Thoracic aorta (tissue), 2 donors: ENCODE data around the gene USP36. TPM values are rescaled to one million over a fixed set of nuclear protein-coding genes. Genes with fewer than 3 reads are reported as not detected.

Experiments used
- ATAC-seq: fragments of 150-250 bp; one replicate; pipeline ENCODE4 v1.8.0; 2017; ENCODE audit warnings: low read depth; ENCODE audit not compliant: insufficient number of reproducible peaks, low FRiP score
- DNase-seq: peaks from one replicate; pipeline ENCODE4 v3.0.0-alpha.2; 2020; ENCODE audit warnings: low spot score
- H3K27ac ChIP-seq, 2 donors: fragments of 200-600 bp; sonication (generic); 1 replicate in 1 of 2; 2 replicates in 1 of 2; pipeline ENCODE4 v1.5.1; 2016; ENCODE audit warnings: mild to moderate bottlenecking in 2 of 2, moderate library complexity in 2 of 2
- H3K27me3 ChIP-seq: fragments of 200-600 bp; sonication (generic); replicated peaks from 2 replicates; pipeline ENCODE4 v1.6.0; 2016; ENCODE audit warnings: mild to moderate bottlenecking; ENCODE audit not compliant: insufficient read depth
- H3K36me3 ChIP-seq: fragments of 200-600 bp; sonication (generic); one replicate; pipeline ENCODE4 v1.5.1; 2016
- H3K4me1 ChIP-seq, 2 donors: fragments of 200-600 bp; sonication (generic); 1 replicate in 1 of 2; 2 replicates in 1 of 2; pipeline versions ENCODE4 v1.5.1 to v1.6.0; 2016; ENCODE audit warnings: low read depth in 2 of 2, mild to moderate bottlenecking in 1 of 2; ENCODE audit not compliant: control insufficient read depth in 1 of 2
- H3K4me3 ChIP-seq: fragments of 200-600 bp; sonication (generic); 2 replicates; pipeline ENCODE4 v1.5.1; 2016; ENCODE audit warnings: mild to moderate bottlenecking
- H3K9me3 ChIP-seq: fragments of 200-600 bp; sonication (generic); 2 replicates; pipeline ENCODE4 v1.5.1; 2016
- total RNA-seq, 2 donors: library from RNA; depleted of rRNA; stranded (reverse); fragments of >200 nt; gene quantifications; one replicate each; pipeline versions ENCODE4 v1.1.0 to v1.2.3, GENCODE V29; 2016
- TF ChIP-seq, protein P1 (sequence below): fragments of 200-600 bp; sonication (generic); IDR thresholded peaks from one replicate; pipeline ENCODE4 v1.5.1; 2019; ENCODE audit warnings: antibody characterized with exemption

Gene USP36
- total RNA-seq, 2 donors from 2014 or later = 40.3 to 95.9 TPM

DNA sequence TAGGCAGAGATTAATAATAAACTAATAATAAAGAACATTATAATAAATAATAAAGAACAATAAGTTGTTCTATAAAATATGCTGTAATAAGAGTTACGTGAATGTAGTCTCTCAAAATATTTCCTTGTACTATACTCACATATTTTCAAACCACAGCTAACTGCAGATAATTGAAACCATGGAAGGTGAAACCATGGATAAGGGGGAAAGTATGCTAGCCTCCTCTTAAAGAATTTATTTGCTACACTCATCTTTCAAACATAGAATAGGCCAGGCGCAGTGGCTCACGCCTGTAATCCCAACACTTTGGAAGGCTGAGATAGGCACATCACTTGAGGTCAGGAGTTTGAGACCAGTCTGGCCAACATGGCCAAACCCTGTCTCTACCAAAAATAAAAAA lies 77.1 kb downstream of the USP36 start:
- H3K4me1 ChIP-seq = peaks cover 0 to 2% of the 10 kb centered on the region in 2 donors
- no peaks in the 10 kb centered on the region for H3K36me3 ChIP-seq
- TF ChIP-seq, protein P1, sequence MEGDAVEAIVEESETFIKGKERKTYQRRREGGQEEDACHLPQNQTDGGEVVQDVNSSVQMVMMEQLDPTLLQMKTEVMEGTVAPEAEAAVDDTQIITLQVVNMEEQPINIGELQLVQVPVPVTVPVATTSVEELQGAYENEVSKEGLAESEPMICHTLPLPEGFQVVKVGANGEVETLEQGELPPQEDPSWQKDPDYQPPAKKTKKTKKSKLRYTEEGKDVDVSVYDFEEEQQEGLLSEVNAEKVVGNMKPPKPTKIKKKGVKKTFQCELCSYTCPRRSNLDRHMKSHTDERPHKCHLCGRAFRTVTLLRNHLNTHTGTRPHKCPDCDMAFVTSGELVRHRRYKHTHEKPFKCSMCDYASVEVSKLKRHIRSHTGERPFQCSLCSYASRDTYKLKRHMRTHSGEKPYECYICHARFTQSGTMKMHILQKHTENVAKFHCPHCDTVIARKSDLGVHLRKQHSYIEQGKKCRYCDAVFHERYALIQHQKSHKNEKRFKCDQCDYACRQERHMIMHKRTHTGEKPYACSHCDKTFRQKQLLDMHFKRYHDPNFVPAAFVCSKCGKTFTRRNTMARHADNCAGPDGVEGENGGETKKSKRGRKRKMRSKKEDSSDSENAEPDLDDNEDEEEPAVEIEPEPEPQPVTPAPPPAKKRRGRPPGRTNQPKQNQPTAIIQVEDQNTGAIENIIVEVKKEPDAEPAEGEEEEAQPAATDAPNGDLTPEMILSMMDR = no peak
- no peak overlapping the region for H3K4me3 ChIP-seq
- ATAC-seq = no peak
- H3K9me3 ChIP-seq = no peaks in the 10 kb centered on the region
- H3K27ac ChIP-seq = no peak overlapping the region
- no peaks in the 10 kb centered on the region for H3K27me3 ChIP-seq
- no peak for DNase-seq

DNA sequence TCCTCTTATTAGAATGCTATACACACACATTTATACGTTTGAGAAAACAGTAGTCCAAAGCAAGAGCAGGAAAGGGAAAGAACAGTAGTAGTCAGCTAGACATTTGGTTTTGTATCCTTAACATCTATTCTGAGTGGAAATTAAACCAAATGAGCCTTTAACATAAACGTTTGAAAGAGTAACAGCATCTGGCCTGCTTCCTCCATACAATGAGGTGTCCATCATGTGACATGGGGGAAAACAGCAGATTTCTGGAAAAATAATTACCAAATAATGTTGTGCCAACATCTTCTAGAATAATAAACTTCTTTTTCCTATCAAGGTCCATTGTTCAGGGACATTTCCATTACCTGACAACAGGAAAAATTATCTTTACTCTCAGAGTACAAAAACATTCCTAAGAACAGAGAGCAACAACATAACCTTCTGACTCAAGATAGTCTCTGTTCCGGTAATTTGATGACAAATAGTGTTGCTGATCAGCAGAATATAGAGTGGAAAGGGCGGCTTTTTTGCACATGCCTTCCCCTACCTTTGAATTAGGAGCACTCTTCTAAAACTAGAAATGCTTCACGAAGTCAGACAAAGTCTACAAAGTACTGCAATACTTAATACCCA lies 78.7 kb downstream of the USP36 start:
- H3K27ac ChIP-seq = no peak overlapping the region
- no peak overlapping the region for H3K4me3 ChIP-seq
- peaks cover 7 to 18% of the 10 kb centered on the region in 2 donors for H3K4me1 ChIP-seq
- H3K9me3 ChIP-seq = no peaks in the 10 kb centered on the region
- no peaks in the 10 kb centered on the region for H3K27me3 ChIP-seq
- DNase-seq = no peak
- H3K36me3 ChIP-seq = no peaks in the 10 kb centered on the region
- TF ChIP-seq, protein P1 = no peak
- no peak for ATAC-seq

DNA sequence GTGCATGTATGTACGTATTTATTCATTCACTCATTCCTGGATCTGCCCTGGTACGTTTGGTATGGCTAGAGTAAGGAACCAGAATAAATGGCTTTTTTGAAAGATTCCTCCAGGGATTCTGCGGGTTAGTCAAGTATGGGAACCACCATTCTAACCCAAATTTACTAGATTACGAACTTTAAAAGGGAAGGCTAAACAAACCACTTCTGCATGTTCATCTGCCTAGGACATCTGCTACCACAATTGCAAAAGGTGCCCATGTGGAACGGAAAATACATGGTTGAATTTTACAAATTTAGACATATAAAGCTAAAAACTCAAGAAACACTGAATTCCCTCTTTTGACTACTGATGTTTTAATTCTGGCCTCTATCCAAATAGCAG lies 80.7 kb downstream of the USP36 start:
- H3K36me3 ChIP-seq = no peaks in the 10 kb centered on the region
- H3K9me3 ChIP-seq = no peaks in the 10 kb centered on the region
- no peak overlapping the region for H3K27ac ChIP-seq
- peaks cover 7 to 18% of the 10 kb centered on the region in 2 donors for H3K4me1 ChIP-seq
- TF ChIP-seq, protein P1 = no peak
- H3K4me3 ChIP-seq = no peak overlapping the region
- no peak for DNase-seq
- no peaks in the 10 kb centered on the region for H3K27me3 ChIP-seq
- ATAC-seq = no peak

DNA sequence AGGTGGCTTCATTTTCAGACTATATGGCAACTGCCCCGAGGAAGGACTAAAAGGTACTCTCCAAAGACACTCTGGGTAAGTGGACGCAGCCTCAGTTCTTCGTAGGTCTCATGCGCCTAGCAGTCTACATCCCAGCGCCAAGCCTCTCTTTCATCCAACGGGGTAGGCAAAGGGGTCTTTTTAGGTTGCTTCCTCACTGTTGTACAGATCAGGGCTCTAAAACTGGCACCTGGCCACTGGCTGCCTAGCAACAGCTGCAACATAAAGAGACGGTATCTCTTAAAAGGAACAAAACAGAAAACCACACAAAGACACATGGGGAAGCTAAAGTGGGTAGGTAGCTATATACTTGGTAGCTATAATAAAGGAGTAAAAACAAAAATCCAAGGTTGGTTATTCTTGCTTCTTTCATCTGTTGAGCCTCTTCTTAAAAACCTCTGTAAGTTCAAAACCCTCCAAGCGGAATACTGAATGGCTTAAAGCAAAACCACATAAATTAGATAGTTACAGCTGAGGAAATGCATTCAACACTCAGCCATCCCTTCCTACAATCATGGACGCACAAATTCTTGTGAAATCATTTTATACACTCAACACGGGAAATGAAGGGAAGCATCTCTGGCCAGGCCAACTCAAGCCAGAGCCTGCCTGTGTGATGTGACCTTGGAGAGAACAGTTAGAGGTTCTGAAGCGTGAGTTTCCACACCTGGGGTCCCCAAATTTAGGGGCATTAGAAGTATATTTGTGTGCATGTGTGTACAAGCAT lies 81.2 kb downstream of the USP36 start:
- no peaks in the 10 kb centered on the region for H3K9me3 ChIP-seq
- TF ChIP-seq, protein P1 = no peak
- DNase-seq (no peak), ATAC-seq (no peak)
- no peak overlapping the region for H3K4me3 ChIP-seq
- no peaks in the 10 kb centered on the region for H3K27me3 ChIP-seq
- peaks cover 7 to 18% of the 10 kb centered on the region in 2 donors for H3K4me1 ChIP-seq
- no peaks in the 10 kb centered on the region for H3K36me3 ChIP-seq
- H3K27ac ChIP-seq = no peak overlapping the region

DNA sequence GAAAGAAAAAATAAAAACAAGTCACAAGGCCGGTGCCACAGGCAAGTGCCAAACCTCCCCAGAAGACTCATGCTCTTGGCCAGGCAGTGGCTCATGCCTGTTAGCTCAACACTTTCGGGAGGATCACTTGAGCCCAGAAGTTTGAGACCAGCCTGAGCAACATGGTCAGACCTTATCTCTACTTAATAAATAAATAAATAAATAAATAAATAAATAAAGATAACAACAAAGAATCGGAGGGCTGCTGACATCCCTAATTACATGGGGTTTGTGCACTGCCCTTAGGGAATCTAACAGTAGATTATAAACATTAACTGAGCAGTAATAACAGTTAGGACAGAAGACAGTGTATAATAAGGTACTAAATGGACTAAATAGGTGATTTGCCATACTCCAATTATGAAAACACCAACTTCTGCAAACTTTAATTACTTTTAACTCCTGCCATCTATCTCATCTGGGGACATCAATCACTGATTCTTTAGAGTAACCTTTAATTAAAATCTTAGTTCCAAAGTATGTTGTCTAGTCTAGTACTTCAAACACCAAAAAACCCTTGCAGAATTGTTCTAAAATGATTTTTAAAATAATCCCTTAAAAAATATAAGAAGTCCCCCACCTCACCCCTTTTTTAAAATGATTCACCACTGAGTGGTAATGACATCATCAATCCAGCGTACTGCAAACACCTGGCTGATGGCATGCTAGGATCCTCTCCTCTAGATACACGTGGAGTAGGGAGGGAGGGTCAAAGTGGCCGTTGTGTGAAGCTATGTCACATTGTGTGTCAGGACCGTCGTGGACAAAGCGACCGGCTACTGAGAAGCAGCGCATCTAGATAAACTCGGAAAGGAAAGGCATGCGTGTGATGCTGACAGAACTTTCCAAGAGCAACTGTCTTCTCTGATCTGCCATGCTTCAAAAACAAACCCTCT lies 87.0 kb downstream of the USP36 start:
- TF ChIP-seq, protein P1 = no peak
- no peak overlapping the region for H3K27ac ChIP-seq
- no peaks in the 10 kb centered on the region for H3K27me3 ChIP-seq
- ATAC-seq (no peak), DNase-seq (no peak)
- H3K36me3 ChIP-seq = no peaks in the 10 kb centered on the region
- no peak overlapping the region for H3K4me3 ChIP-seq
- H3K9me3 ChIP-seq = no peaks in the 10 kb centered on the region
- H3K4me1 ChIP-seq = peaks cover 16% of the 10 kb centered on the region in 2 donors
